Measurements from ENCODE around the gene NECTIN1.

NECTIN1 gene

DNA sequence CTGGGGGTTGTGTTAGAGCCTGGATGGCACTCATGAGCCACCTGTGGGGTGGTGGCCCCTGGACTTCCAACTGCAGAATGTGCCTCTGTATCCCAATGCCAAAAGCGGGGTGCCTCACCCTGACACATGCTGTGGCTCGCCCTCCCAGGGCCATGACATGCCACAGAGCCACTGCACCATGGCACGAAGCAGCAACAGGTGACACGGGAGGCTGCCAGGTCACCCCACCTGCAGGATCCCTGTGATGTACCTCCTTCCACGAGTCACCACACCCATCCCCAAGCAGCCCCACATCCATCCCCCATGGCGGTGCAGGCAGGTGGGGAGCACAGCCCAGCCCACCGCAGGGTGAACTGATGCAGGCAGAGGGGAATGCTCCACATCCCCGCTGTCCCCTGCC, 14.8 kb downstream of the NECTIN1 start:
- no peak for ATAC-seq
- TF ChIP-seq GLIS3 (CRISPR knock-in tag; IDR thresholded peaks at IDR 0.05) (no peak), OSR1 (CRISPR knock-in tag; IDR thresholded peaks at IDR 0.05) (no peak), ZC3H10 (CRISPR knock-in tag; IDR thresholded peaks at IDR 0.05) (no peak), ZNF8 (CRISPR knock-in tag; IDR thresholded peaks at IDR 0.05) (no peak), BACH2 (CRISPR knock-in tag; IDR thresholded peaks at IDR 0.05; ENCODE audit: borderline replicate concordance) (no peak), RARB (CRISPR knock-in tag; IDR thresholded peaks at IDR 0.05) (no peak), ISL1 (CRISPR knock-in tag; IDR thresholded peaks at IDR 0.05) (no peak), TOX (CRISPR knock-in tag; IDR thresholded peaks at IDR 0.05; ENCODE audit: borderline replicate concordance) (no peak), ZNF70 (CRISPR knock-in tag; IDR thresholded peaks at IDR 0.05) (no peak), ZFP30 (CRISPR knock-in tag; IDR thresholded peaks at IDR 0.05) (no peak), ZFP3 (CRISPR knock-in tag; IDR thresholded peaks at IDR 0.05) (no peak), CSDC2 (CRISPR knock-in tag; IDR thresholded peaks at IDR 0.05) (no peak)
- TF ChIP-seq, protein P1, sequence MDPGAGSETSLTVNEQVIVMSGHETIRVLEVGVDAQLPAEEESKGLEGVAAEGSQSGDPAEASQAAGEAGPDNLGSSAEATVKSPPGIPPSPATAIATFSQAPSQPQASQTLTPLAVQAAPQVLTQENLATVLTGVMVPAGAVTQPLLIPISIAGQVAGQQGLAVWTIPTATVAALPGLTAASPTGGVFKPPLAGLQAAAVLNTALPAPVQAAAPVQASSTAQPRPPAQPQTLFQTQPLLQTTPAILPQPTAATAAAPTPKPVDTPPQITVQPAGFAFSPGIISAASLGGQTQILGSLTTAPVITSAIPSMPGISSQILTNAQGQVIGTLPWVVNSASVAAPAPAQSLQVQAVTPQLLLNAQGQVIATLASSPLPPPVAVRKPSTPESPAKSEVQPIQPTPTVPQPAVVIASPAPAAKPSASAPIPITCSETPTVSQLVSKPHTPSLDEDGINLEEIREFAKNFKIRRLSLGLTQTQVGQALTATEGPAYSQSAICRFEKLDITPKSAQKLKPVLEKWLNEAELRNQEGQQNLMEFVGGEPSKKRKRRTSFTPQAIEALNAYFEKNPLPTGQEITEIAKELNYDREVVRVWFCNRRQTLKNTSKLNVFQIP (CRISPR knock-in tag; IDR thresholded peaks at IDR 0.05; ENCODE audit: borderline replicate concordance, low read depth) = no peak

DNA sequence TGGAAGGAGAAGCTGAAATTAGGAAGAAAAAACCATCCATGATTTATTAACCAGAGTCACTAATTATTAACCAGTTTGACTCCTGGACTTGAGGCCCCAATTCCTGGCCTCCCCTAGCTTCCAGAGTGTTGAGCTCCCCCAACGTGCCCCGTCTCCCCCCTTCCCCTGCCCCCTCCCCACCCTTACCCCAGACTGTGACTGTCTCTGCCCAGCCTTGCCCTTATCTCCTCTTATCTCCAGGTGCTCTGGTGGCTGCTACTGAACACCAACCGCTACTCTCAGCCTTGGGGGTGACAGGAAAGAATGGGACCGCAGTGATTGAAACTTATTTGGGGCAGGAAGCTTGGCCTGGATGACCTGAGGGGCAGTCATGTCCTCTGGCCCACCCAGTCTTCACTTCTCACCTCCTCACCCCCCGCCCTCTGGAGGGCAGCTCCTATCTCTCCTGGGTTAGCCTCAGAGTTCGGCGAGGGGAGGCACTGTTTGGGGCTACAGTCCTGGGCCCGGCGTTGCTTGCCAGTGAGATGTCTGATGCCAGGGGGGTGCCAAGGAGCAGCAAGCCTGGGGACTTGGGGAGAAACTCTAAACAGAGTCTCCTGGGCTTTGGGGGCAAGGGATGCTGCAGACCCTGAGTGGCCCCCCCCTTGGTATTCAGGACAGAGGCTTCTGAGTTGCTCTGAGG, 15.5 kb downstream of the NECTIN1 start:
- ATAC-seq = no peak

DNA sequence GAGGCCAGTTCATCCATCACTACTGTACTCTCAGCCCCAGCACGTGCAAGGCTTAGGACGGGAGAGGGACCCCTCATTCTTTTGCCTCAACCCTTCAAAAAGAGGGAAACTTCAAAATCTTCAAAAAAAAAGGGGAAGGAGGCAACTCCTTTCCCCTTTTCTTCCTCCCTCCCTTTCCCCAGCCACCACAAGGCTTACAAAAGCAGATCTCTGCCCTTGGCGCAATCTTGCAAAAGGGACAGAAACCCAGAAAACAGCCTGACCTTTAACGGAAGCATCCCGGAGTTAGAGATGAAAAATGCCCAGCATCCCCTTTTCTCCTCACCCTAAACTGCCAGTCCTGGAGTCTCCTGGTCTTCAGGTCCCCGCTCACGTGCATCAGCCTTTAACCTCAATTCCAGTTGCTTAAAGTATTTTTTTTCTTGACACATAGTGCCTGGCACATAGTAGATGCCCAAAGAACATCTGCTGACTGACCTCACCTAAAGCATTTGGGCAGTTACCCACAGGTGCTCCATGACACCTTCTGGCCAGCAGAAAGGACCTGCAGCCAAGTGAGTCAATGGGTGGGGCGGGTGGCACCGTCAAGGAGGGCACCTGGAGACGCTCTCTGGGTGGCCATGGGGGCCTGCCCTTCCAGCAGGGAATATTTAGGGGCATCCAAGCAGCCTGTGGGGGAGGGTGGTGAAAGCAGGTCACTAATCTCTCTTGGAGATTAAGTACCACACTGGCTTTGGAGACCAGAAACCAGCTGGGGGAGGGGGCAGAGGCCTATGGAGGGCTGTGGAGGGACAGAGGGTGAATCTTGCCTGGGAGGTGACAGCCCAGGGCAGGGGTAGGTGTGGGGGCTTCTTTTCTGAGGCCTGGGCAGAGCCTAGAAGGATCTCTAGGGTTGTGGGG, 16.3 kb downstream of the NECTIN1 start:
- TF ChIP-seq PPARA (CRISPR knock-in tag; IDR thresholded peaks at IDR 0.05; ENCODE audit: borderline replicate concordance) = no peak
- TF ChIP-seq ZNF70 (CRISPR knock-in tag; IDR thresholded peaks at IDR 0.05) = no peak
- TF ChIP-seq ISL1 (CRISPR knock-in tag; IDR thresholded peaks at IDR 0.05) = no peak
- no peak for TF ChIP-seq ZFP3 (CRISPR knock-in tag; IDR thresholded peaks at IDR 0.05)
- no peak for TF ChIP-seq TCF4 (CRISPR knock-in tag; IDR thresholded peaks at IDR 0.05; ENCODE audit: borderline replicate concordance)
- TF ChIP-seq OSR1 (CRISPR knock-in tag; IDR thresholded peaks at IDR 0.05) = no peak
- TF ChIP-seq, protein P1 (CRISPR knock-in tag; IDR thresholded peaks at IDR 0.05; ENCODE audit: borderline replicate concordance, low read depth) = no peak
- no peak for TF ChIP-seq ZNF565 (CRISPR knock-in tag; conservative IDR thresholded peaks at IDR 0.05; ENCODE audit: low read depth)
- no peak for TF ChIP-seq ARNTL (CRISPR knock-in tag; IDR thresholded peaks at IDR 0.05; ENCODE audit: borderline replicate concordance, low read depth)
- TF ChIP-seq CSDC2 (CRISPR knock-in tag; IDR thresholded peaks at IDR 0.05) = no peak
- TF ChIP-seq, protein P2, sequence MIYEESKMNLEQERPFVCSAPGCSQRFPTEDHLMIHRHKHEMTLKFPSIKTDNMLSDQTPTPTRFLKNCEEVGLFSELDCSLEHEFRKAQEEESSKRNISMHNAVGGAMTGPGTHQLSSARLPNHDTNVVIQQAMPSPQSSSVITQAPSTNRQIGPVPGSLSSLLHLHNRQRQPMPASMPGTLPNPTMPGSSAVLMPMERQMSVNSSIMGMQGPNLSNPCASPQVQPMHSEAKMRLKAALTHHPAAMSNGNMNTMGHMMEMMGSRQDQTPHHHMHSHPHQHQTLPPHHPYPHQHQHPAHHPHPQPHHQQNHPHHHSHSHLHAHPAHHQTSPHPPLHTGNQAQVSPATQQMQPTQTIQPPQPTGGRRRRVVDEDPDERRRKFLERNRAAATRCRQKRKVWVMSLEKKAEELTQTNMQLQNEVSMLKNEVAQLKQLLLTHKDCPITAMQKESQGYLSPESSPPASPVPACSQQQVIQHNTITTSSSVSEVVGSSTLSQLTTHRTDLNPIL (CRISPR knock-in tag; IDR thresholded peaks at IDR 0.05; ENCODE audit: low read depth) = no peak
- TF ChIP-seq ESRRG (CRISPR knock-in tag; IDR thresholded peaks at IDR 0.05) = no peak
- TF ChIP-seq ZFP30 (CRISPR knock-in tag; IDR thresholded peaks at IDR 0.05) = no peak
- no peak for TF ChIP-seq RARB (CRISPR knock-in tag; IDR thresholded peaks at IDR 0.05)
- no peak for TF ChIP-seq ZC3H10 (CRISPR knock-in tag; IDR thresholded peaks at IDR 0.05)
- no peak for TF ChIP-seq TOX (CRISPR knock-in tag; IDR thresholded peaks at IDR 0.05; ENCODE audit: borderline replicate concordance)
- ATAC-seq = no peak

More for the DNA sequence above, 15.5 kb downstream of the NECTIN1 start:
- TF ChIP-seq ESRRG (CRISPR knock-in tag; IDR thresholded peaks at IDR 0.05) (no peak), ARNTL (CRISPR knock-in tag; IDR thresholded peaks at IDR 0.05; ENCODE audit: borderline replicate concordance, low read depth) (no peak)

DNA sequence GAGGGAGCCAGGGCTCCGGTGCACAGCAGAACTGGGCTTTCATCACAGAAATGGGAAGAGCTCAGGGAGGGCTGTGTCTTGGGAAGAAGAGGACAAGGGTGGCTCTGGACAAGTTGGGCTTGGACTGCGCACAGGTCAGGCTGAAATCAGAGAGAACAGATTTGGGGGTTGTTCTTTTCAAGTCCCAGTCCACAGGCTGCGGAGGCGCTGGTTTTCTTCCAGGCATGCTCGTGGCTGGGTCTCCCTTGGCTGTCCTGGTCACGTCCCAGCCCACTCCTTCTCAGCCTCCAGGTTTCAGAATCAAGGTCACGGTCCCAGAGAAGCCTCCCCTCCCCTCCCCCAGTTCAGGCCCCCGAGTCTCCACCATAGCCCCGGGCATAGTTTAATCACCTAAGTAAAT, 17.0 kb downstream of the NECTIN1 start:
- TF ChIP-seq, protein P2 (CRISPR knock-in tag; IDR thresholded peaks at IDR 0.05; ENCODE audit: low read depth) = no peak
- TF ChIP-seq ZFP3 (CRISPR knock-in tag; IDR thresholded peaks at IDR 0.05) (no peak), BACH2 (CRISPR knock-in tag; IDR thresholded peaks at IDR 0.05; ENCODE audit: borderline replicate concordance) (no peak), ZNF8 (CRISPR knock-in tag; IDR thresholded peaks at IDR 0.05) (no peak), PPARA (CRISPR knock-in tag; IDR thresholded peaks at IDR 0.05; ENCODE audit: borderline replicate concordance) (no peak)
- TF ChIP-seq, protein P1 (CRISPR knock-in tag; IDR thresholded peaks at IDR 0.05; ENCODE audit: borderline replicate concordance, low read depth) = no peak
- no peak for ATAC-seq

Data from SK-N-SH treated with all-trans-retinoic acid at 6 μM for 48 hours (cell line).